Umbilical cord (tissue), 2 donors: ENCODE measurements around the gene CMTM2. TPM values are rescaled to one million over a fixed set of nuclear protein-coding genes. Genes with fewer than 3 reads are reported as not detected.
"Not testable (repeated sequence)": the region's sequence is repeated elsewhere in the genome, so short reads cannot be mapped to it uniquely, and the experiment has no call there.

Source experiments
- DNase-seq: peaks from one replicate; pipeline ENCODE4 v3.0.0-alpha.2; 2015; ENCODE audit warnings: low spot score
- total RNA-seq: library from RNA; depleted of rRNA; stranded (reverse); fragments of >200 nt; gene quantifications from one replicate; pipeline ENCODE4 v1.2.3, GENCODE V29; 2014; ENCODE audit warnings: low replicate concordance; ENCODE audit not compliant: insufficient read depth

The CMTM2 gene
- total RNA-seq, 1 donor from 2014 or later = not detected

DNA sequence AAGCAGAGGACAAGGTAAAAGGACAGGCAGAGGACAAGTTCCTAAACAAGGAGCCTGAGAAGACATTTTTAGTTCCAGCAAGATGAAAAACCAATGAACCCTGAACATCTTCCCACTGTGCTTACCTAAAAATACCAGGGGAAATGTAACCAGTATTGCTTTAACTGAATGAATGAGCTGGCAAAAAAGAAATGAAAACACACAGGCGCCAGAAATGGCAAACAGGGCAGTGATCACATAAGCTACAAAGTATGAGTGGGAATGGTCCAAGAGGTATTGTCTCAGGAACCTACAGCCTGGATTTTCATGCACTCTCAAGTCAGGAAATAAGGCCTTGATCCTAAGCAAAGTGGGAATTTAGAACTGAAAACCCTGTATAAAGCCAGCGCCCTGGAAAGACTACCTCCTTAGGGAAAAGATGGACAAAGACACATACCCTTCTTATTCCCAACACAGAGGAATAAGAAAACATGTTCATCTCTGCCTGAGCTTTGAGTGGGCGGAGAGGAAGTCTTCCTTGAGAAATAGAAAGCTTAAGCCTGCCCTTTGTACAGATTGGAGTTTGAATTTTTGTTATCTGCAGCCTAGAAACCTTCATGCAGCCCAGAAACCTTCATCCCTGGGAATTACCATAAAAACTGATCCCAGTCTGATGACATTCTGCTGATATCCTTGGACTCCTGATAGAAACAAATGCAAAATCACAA is 2.1 kb downstream of the CMTM2 start:
- DNase-seq = peak; percentile 13

DNA sequence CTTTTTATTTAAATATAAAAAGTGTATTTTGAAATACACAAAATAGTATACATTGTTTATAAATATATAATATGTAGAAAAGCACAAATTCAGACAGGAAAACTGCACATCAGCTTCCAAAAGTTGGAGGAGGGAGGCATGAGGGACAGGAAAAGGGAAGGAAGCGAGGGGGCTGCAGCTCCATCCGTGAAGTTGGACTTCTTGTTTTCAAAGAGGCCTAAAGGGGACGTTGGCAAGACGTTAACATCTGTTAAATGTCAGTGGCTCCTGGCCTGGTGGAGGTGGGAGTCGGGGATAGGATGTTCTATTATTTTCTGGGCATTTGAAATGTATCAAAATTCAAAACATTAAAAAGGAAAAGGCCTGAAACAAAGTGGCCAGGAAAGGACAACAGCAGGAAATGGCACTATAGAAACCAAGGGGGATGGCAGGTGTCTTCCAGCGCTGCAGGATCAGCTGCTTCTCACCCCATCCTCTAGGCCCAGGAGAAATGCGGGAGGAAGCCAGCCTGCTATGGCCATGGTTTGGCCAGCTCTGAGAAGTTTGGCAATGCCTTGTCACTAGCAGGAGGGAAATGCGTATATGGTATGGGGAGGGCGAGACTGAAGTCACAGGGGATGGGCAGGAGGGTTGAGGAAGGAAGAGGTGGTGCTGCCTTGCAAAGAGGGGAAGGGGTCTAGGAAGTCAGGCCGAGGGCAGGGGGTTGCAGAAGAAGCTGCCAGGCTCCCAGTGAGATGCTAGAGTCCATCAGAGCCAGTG is 6.4 kb downstream of the CMTM2 start:
- peak; percentile 14 for DNase-seq

DNA sequence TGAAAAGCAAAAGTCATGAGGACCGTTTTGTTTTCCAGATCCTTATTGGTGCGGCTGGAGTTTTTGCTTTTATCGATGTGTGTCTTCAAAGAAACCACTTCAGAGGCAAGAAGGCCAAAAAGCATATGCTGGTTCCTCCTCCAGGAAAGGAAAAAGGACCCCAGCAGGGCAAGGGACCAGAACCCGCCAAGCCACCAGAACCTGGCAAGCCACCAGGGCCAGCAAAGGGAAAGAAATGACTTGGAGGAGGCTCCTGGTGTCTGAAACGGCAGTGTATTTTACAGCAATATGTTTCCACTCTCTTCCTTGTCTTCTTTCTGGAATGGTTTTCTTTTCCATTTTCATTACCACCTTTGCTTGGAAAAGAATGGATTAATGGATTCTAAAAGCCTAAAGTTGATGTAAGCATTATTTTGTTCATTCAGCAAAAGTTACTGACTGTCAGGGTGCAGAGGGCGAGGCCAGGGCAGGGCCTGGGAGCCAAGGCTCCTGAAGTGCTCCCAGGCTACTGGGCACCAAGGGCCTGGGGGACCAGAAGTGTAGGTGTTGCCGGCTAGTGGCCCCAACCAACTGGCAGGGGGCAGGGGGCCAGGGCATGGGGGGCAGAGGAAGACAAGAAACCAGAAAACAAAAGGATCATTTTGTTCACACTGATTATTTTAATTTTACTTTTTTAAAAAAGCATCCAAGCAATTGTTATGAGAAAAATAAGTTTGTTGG is 8.8 kb downstream of the CMTM2 start:
- DNase-seq = no peak

DNA sequence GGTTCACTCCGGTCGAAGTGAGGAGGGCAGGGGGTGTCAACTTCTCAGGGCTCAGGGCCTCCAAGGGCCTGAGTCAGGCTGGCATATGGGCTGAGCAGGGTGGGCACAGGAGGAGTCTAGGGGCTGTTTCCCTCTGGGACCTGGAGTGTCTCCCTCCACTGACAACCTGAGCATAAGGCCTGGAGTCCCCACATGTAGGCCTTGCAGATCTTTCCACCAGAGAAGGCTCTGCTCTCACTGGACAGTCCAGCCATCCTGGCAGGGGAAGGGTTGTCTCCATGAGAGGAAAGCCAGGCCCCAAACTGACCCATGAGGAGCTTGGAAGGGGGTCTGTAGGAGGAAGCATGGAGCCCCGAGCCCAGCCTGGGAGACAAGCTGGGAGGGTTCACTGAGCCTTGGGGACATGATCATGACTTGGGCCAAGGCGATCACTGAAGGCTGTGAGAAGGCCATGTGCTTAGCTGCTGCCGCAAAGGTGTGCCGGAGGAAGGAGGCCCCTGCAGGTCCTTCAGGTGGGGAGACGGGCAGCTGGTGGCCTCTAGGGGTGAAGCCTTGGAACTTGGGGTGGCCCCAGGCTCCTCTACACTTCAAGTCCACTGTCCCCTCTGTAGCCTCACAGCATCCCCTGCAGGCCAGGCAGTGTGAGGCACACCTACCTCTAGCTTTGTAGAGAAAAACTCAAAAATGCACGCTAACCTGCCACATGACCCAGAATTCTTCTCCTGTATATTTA is 9.9 kb downstream of the CMTM2 start:
- peak; percentile 18 for DNase-seq

DNA sequence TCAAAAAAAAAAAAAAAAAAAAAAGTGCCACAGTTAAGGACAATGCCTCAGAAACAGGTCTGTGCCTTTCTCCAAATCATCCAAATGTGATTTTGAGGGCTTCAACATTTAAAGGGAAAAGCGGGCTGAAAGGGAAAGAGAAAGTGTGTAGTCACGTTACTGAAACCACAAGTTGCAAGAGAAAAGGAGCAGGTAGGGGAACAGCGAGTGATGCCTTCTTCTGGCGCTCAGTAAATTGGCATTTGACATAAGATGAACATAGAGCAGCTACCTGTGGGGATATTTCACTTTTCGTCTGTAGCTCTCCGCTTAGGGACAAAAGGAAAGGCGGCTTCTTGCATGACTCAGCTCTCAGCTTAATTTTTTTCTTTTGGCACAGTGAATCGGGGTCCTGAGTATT is 11.1 kb downstream of the CMTM2 start:
- DNase-seq = no peak

DNA sequence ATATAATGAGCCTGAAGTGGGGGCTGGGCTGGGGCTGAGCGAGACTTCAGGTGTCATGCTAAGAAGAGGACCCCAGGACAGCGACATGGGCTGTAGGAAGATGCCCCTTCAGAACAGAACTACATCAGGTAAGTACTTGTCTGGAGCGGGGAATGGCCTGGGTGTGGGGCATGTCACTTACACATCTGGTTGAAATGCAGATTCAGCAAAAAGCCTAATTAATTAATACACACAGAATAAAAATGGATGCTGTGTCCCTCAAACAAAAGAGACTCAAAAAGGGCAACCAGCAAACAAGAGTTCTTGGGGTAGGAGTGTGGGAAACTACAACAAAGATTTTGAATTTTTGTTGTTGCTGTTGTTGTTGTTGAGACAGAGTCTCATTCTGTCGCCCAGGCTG is 11.8 kb downstream of the CMTM2 start:
- no peak for DNase-seq

DNA sequence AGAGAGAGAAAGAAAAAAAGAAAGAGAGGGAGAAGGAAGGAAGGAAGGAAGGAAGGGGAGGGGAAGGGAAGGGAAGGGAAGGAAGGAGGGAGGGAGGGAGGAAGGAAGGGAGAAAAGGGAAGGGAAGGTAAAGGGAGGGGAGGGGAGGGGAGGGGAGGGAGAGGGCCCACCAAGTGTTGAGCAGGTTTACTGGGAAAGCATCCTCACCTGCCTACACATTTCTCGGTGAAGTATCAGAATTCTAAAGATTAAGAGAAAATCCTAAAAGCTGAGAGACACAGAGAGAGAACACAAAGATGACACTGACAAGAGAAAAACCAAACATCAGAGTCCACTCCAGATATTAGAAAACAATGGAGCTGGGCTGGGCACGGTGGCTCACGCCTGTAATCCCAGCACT is 13.0 kb downstream of the CMTM2 start:
- no peak for DNase-seq

DNA sequence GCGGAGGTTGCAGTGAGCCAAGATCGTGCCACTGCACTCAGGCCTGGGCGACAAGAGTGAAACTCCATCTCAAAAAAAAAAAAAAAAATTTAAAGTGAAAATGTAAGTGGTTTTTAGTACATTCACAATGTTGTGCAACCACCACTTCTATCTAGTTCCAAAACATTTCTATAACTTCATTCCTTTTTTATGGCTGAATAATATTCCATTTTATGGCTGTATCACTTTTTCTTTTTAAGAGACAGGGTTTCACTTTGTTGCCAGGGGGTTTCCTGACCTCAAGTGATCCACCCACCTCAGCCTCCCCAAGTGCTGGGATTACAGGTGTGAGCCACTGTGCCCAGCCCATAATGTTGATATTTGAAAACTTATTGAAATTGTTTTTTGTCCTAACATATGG is 13.6 kb downstream of the CMTM2 start:
- no peak for DNase-seq

DNA sequence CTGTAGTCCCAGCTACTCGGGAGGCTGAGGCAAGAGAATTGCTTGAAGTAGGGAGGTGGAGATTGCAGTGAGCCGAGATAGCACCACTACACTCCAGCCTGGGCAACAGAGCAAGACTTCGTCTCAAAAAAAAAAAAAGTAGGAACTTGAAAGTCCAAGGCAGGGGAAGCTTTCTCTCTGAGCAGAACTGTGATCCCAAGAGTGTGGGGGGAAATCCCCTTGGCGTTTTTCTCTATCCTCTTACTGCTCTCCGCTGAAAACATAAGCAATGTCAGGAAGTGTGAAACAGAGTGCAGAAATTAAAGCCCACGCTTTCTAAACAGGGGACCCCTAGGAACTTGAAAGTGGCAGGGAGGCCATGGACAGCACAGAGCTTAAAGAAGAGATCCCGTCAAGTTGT is 15.5 kb downstream of the CMTM2 start:
- DNase-seq = no peak

DNA sequence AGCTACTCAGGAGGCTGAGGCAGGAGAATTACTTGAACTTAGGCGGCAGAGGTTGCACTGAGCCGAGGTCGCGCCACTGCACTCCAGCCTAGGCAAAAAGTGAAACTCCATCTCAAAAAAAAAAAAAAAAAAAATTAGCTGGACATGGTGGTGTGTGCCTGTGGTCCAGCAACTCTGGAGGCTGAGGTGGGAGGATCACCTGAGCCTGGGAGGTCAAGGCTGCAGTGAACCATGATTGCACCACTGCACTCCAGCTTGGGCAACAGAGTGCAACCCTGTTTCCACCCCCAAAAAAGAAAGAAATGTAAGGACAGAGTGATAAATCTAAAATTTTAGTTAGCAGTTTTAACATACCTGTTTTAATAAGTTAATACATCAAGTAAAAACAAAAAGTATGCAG is 17.3 kb downstream of the CMTM2 start:
- DNase-seq = not testable (repeated sequence)

DNA sequence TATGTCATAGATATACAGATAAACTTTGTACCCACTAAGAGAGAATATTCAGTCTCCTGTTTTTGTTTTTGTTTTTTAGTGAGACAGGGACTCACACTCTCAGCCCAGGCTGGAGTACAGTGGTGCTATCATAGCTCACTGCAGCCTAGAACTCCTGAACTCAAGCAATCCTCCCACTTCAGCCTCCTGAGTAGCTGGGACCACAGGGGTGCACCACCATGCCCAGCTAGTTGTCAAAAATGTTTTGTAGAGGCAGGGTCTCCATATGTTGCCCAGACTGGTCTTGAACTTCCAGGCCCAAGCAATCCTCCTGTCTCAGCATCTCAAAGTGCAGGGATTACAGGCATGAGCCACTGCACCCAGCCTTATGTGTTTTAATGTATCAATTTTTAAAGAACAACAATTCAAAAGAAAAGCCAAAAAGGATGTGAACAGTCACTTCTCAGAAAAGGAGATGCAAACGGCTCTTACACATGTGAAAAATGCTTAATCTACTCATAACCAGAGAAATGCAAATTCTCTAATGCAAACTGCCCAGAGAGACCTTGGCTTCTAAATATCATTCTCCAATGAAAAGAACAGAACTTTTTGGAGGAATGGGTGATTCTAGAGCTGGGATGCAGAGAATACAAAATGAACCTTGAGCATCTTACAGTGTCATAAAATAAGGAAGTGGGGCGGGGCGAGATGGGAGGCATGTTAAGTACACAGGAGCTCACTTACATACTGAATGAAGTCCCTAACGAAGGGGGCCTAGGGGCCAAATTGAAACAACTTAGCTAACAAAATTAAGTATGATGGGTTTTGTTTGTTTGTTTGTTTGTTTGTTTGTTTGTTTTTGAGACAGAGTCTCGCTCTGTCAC is 18.0 kb downstream of the CMTM2 start:
- DNase-seq = no peak

DNA sequence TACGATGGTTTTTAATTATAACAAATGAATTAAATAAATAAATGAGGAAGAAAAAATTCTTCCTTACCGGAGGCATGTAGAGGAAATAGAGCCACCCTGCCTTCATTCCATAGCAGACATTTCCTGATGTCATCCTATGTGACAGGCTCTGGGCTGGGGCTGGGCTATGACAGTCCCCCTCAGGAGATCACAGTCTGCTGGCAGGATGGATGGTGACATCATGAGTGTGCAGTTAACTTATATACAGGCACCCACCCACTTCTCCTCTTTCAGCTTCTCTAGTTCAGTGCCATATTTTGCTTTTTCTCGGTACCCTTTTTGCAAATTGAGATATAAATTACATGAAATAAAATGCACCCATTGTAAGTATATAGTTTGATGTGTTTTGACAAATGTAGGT is 18.8 kb downstream of the CMTM2 start:
- DNase-seq = no peak

DNA sequence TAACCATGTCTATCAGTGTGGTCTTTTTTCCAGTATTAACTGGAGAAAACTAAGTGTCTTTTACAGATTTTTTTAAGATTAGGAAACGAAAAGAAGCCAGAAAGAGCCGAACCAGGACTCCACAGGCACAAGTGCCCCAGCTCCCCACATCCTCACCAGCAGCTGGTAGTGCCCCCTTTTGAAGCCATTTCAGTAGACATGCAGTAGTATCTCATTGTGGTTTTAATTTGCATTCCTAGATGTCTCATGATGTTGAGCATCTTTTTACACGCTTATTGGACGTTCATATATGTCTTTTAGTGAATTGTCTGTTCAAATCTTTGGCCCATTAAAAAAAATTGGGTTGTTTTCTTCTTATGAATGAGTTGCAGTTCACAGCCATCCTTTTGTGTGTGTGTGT is 20.5 kb downstream of the CMTM2 start:
- DNase-seq = no peak

DNA sequence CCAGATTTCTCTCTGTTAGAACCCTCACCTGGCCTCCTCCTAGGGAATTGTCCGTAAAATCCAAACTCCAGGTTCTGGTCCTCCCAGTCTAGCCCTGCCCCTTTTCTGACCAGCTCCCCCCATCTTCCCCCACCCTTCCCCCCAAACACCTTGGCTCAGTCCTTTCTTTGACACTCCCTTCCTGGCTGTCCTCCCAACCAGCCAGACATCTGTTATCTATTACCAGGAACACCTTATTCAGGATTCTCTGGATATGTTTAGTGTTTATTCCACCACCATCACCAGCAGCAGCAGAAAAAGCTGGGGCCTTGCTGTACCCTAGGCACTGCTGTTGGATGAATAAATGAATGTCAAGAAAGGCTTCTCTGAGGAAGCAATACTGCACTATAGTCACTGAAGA is 21.2 kb downstream of the CMTM2 start:
- no peak for DNase-seq

DNA sequence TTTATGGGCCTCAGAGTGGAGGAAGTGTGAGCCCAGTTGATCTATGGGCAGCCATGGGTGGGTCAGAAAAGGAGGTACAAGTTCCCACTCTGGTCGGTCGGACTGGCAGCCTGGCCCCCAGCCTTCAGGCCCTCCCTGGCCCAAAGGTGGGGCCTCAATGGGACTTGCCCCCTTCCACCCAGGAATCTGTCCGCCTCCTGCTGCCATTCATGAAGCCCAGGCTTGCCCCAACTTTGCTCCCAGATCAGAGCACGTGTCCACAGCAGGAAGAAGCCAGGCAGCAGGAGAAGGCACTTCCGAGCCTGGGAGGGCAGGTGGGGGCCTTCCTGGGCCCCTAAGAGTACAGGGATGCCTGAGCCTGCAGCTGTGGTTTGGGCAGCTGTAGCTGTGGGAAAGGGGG is 22.2 kb downstream of the CMTM2 start:
- DNase-seq = no peak

DNA sequence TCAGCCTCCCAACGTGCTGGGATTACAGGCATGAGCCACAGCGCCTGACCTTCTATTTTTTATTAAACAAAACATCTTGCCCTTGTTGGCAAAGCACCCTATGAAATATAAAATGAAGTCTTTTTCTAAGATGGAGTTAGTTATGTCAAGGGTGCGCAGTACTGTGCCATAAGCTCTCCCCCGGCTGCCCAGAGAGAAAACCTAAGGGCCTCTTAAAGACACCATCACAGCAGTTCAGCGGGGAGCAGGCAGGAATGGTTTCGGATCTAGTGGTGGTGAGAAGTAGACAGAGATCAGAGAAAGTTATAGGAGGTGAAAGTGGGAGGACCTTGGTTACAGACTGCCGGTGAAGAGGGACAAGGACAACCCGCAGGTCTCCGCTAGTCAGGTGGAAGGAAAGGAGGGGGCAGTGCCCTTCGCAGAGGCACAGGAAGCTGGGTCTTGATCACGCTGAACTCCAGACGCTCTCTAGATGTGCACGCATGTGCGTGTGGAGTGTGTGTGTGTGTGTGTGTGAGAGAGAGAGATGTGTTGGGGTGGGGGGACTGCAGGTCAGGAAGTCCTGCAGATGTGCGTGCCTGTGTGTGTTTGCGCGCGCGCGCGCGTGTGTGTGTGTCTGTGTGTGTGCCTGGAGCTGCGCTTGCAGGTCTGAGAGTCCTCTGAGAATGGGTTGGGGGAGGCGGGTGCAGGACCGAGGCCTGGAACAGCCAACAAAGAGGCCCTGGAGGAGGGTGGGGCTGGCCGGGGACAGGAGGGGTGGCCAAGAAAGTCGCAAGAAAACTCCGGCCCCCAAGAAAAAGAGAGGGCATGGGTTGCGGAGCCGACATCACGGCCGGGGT is 24.5 kb downstream of the CMTM2 start:
- DNase-seq = peak; percentile 90

DNA sequence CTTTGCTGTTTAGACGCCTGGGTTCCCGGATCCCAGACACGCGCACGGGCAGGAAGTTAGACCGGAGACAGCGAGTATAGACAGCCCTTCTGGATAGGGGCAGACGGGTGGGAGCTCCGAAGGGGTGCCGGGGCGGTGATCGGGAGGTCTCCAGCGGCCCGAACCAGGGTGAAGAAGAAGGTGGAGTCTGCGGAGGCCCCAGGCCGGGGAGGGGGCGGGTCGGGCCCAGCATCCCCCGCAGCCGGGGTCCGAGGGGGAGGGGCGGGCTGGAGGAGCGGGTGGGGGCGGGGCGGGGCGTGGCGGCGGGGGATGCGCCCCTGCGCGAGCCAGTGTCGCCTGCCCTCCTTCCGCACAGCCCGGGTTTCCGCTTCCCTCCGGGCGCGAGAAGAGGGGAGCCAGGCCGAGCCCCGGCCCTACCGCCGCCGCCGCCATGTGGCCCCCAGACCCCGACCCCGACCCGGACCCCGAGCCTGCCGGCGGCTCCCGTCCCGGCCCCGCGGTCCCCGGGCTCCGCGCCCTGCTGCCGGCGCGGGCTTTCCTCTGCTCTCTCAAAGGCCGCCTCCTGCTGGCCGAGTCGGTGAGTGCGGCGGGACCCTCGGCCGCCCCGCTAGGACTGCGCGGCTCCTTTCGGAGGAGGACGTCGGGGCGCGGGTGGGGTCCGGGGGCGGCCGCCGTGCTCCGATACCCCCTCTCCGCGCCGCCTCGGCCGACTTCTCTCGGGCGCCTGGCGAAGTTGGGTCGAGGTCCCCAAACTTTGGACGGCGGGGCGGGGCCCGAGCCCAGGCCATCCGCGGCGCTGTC is 25.3 kb downstream of the CMTM2 start, which contains the start of gene CMTM3:
TSS of gene CMTM3 (plus strand) at position 329 of the 801 bp plus-strand sequence. CDS start at position 431, 102 bp downstream.
- DNase-seq = peak; percentile 85

DNA sequence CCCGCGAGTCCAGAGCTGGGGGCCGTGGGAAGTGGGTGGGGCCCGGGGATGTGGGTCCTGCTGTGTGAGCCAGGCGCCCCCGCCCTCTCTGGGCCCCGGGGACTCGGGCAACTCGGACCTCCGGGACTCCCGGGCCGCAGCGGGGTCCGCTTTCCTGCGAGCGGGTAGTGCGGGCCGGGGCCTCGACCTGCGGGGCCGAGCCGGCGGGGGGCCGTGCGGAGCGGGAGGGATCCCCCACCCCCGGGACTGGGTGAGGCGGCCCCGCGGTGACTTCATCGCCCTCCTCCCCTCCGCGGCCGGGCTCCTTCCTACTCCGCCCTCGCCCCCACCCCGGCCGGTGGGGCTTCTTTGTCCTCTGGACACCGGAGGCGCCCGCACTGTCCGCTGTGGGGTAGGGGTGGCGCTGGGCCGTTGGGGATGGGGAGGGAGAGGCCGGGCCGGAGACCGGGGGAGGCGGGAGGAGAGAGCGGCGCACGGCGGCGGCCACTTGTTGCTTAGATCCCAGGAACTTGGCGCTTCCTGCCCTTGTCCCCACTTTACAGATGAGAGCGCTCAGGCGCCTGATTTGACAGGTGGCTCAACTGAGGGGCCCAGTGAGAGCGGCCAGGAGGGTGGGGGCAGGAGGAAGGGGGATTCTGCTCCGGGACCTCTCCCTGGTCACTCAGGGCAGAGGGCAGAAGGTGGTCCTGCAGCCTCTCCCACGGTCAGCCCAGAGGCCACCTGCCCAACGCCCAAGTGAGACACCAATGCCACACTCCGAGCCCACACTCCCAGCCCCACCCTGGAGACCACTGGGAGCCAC is 26.1 kb downstream of the CMTM2 start:
- DNase-seq = peak; percentile 59
